Keratinocyte (primary cell): ENCODE measurements around the gene PNKD.

Source experiments
- EZH2 ChIP-seq: IDR thresholded peaks from one replicate; pipeline ENCODE4 v1.6.1; 2012; ENCODE audit warnings: inconsistent platforms, mild to moderate bottlenecking, low read length, moderate library complexity
- TF ChIP-seq, protein P1 (sequence below), 3 experiments: IDR thresholded peaks in 1 of 3; conservative IDR thresholded peaks in 1 of 3; optimal IDR thresholded peaks in 1 of 3; 2 replicates in 2 of 3; 3 replicates in 1 of 3; pipeline versions ENCODE3 to v1.5.1; 2011; ENCODE audit warnings: low read length in 3 of 3, mild to moderate bottlenecking in 3 of 3, moderate library complexity in 2 of 3, control low read depth in 1 of 3, inconsistent platforms in 1 of 3; ENCODE audit not compliant: insufficient read depth in 2 of 3; ENCODE audit errors: extremely low read depth in 1 of 3

DNA sequence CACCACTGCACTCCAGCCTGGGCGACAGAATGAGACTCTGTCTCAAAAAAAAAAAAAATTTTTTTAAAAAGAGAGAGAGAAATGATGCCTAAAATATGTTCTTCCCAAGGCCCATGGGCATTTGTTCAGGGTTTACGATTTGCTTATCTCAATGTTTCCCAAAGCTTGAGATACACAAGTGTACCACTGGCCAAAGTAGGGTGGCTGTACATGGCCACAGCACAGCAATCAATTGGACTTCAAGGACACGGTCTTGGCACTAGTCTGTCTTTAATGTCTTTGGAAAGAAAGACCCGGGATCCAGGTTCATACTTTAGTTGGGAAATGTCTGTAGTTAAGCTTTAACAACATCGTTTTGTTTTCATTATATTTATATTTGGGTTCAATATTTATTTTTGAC, 76.9 kb downstream of the PNKD start:
- TF ChIP-seq, protein P1, sequence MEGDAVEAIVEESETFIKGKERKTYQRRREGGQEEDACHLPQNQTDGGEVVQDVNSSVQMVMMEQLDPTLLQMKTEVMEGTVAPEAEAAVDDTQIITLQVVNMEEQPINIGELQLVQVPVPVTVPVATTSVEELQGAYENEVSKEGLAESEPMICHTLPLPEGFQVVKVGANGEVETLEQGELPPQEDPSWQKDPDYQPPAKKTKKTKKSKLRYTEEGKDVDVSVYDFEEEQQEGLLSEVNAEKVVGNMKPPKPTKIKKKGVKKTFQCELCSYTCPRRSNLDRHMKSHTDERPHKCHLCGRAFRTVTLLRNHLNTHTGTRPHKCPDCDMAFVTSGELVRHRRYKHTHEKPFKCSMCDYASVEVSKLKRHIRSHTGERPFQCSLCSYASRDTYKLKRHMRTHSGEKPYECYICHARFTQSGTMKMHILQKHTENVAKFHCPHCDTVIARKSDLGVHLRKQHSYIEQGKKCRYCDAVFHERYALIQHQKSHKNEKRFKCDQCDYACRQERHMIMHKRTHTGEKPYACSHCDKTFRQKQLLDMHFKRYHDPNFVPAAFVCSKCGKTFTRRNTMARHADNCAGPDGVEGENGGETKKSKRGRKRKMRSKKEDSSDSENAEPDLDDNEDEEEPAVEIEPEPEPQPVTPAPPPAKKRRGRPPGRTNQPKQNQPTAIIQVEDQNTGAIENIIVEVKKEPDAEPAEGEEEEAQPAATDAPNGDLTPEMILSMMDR (optimal IDR thresholded peaks at IDR 0.05 in 1 of 3, IDR thresholded peaks at IDR 0.05 in 1 of 3, conservative IDR thresholded peaks at IDR 0.05 in 1 of 3; ENCODE audit: extremely low read depth in 1 of 3, insufficient read depth in 2 of 3, low read length in 3 of 3) = no peak
- no peak for TF ChIP-seq EZH2
